Neural cell (in vitro differentiated cells): Measurements from ENCODE around the gene SPATA12.

Experiments used
- CTCF ChIP-seq: fragments of 450-650 bp; IDR thresholded peaks from 2 replicates; pipeline ENCODE4 v1.5.1; 2014; ENCODE audit warnings: antibody characterized with exemption, mild to moderate bottlenecking, moderate library complexity; ENCODE audit not compliant: poor library complexity, severe bottlenecking
- EP300 ChIP-seq: fragments of 450-650 bp; conservative IDR thresholded peaks from 2 replicates; pipeline ENCODE4 v1.6.1; 2014; ENCODE audit warnings: antibody characterized with exemption, mild to moderate bottlenecking, moderate library complexity; ENCODE audit not compliant: poor library complexity, severe bottlenecking
- EZH2 ChIP-seq: fragments of 200-600, 300-800 bp; shearing (Covaris generic), sonication (generic); IDR thresholded peaks from 2 replicates; pipeline ENCODE4 v1.6.1; 2014; ENCODE audit warnings: antibody characterized with exemption, low read length, borderline replicate concordance, mild to moderate bottlenecking; ENCODE audit not compliant: insufficient read depth, poor library complexity, severe bottlenecking
- POLR2AphosphoS5 ChIP-seq: IDR thresholded peaks from 2 replicates; pipeline ENCODE4 v1.6.1; 2012
- RAD21 ChIP-seq: fragments of 450-650 bp; conservative IDR thresholded peaks from 2 replicates; pipeline ENCODE4 v1.6.1; 2014; ENCODE audit warnings: antibody characterized with exemption, mild to moderate bottlenecking, moderate library complexity
- REST ChIP-seq: IDR thresholded peaks from 2 replicates; pipeline ENCODE4 v1.6.1; 2012; ENCODE audit warnings: borderline replicate concordance
- SMC3 ChIP-seq: fragments of 450-650 bp; conservative IDR thresholded peaks from 2 replicates; pipeline ENCODE4 v1.6.1; 2014; ENCODE audit warnings: antibody characterized with exemption, mild to moderate bottlenecking, moderate library complexity; ENCODE audit not compliant: poor library complexity

GRCh38 chr3:57064001-57064400, 3.5 kb downstream of the SPATA12 start:
- TF ChIP-seq CTCF (no peak), EZH2 (no peak), POLR2AphosphoS5 (no peak), EP300 (no peak), RAD21 (no peak), REST (no peak), SMC3 (no peak)
